Activated T-cell treated with anti-CD3 and anti-CD28 coated beads for 4 hours (primary cell): ENCODE data around the gene ALKBH2.

Source experiments
- DNase-seq: peaks from one replicate; pipeline ENCODE4 v3.0.0-alpha.2; 2020

The ALKBH2 gene

GRCh38 chr12:109093022-109093918 is at the start of gene ALKBH2:
Gene ALKBH2 (minus strand): TSS chr12:109093472. CDS start chr12:109092786, 686 bp downstream.
- DNase-seq, result peak; percentile 89

GRCh38 chr12:109140560-109140959 is 47.3 kb upstream of the ALKBH2 start:
- no peak for DNase-seq

GRCh38 chr12:109139791-109140190 is 46.5 kb upstream of the ALKBH2 start:
- no peak for DNase-seq

DNA sequence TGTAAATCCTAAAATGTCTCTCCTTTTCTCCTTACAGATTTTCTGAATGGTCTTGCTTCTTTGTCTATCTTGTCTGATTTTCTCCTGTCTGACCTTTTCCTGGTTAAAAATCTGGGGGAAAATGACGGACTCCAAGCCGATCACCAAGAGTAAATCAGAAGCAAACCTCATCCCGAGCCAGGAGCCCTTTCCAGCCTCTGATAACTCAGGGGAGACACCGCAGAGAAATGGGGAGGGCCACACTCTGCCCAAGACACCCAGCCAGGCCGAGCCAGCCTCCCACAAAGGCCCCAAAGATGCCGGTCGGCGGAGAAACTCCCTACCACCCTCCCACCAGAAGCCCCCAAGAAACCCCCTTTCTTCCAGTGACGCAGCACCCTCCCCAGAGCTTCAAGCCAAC is 46.1 kb upstream of the ALKBH2 start:
- DNase-seq, result no peak

DNA sequence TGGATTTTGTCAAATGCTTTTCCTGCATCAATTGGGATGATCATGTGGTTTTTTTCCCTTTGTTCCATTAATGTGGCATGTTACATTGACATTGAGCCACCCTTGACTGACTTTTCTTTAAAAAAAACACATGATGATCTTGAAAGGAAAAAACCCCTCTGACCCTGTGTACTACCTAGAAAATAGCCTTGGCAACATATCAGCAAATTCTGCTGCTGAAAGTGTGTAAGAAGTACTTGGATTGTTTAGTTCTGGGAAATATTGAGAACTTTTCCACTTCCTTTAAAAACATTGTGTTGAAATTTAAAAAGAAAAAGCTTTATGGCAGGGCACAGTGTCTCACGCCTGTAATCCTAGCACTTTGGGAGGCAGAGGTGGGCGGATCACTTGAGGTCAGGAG is 43.8 kb upstream of the ALKBH2 start:
- no peak for DNase-seq

DNA sequence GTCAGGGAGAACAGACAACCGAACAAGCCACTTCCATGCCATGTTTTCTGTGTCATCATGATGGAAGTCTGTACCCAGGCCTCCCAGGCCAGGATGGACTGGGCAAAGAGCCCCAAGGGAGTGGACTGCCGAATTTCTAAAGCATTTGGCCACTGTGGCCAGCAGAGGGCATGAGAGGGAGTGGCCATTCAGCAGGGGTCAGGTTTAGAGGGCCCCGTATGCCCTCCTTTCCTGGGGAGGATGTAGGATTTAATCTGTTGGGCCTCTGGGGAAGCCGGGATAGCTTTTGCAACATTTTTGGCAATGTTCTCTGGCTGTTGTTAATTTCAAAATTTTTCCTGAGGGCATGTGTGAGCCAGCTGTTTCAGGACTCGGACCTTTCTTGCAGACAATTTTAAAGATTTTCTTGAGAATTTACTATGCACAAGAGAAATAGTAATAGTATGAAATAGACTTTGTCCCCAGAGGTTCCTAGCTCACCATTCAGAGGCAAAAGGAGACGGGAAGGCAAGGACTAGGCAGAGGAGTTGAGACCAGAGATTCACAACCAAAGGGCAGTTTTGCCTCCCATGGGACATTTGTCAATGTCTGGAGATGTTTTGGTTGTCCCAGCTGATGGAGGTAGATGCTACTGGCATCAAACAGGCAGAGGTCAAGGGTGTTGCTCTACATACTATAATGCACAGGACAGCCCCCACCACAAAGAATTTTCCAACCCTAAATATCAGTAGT is 41.1 kb upstream of the ALKBH2 start:
- DNase-seq, result no peak

- no peak for DNase-seq
These were observed 38.1 kb upstream of the ALKBH2 start for GRCh38 chr12:109131154-109132050.

- no peak for DNase-seq
These were observed 37.3 kb upstream of the ALKBH2 start for GRCh38 chr12:109130297-109131153.

- DNase-seq, result no peak
These were observed 34.4 kb upstream of the ALKBH2 start for GRCh38 chr12:109127533-109128242.

- no peak for DNase-seq
These were observed 33.5 kb upstream of the ALKBH2 start for GRCh38 chr12:109126784-109127183.

DNA sequence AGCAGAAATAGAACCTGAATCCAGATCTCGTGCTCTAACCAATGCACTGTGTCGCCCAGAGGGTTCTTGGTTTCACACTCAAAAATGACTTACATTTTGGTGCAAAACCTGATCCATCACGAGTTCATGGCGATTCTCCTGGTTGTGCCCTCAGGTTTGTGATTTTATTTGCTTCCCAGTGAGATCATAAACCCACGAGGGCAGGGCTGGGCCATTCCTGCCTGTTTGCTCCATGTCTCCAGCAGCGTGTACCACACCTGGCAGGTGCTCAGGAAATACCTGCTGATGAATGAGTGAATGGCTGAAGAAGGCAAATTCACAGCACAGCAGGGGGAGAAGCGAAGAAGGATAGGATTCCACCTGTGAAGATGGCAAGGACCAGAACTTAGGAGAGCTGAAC is 32.5 kb upstream of the ALKBH2 start:
- no peak for DNase-seq

DNA sequence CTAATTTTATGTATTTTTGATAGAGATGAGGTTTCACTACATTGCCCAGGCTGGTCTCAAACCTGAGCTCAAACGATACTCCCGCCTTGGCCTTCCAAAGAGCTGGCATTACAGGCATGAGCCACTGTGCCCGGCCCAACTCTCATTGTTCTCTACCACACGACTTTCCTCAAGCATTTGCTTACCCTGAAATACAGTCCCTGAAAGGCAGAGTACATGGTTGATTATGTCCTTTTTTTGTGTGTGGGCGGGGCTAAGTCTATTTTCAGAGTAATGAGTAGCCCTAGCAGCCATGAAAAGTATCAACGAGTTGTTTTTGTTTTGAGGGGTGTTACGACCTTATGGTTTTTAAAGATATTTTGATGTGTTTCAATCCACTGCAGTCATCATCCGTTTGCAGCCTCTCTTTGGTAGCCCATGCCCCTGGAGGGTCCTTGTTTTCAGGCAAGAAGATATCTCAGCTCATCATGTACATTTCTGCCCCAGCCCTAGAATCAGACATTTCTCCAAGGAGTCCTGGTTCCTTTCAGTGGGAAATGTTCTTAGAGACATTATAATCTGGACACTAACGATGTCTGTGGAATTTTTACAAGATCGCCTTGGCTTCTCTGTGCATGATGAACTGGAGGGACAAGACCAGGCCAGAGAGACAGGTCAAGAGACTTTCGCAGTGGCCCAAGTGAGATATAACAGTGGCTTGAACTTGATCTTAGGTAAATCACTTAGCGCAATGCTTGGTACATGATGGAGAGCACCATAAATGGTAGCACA is 31.8 kb upstream of the ALKBH2 start:
- DNase-seq, result no peak

DNA sequence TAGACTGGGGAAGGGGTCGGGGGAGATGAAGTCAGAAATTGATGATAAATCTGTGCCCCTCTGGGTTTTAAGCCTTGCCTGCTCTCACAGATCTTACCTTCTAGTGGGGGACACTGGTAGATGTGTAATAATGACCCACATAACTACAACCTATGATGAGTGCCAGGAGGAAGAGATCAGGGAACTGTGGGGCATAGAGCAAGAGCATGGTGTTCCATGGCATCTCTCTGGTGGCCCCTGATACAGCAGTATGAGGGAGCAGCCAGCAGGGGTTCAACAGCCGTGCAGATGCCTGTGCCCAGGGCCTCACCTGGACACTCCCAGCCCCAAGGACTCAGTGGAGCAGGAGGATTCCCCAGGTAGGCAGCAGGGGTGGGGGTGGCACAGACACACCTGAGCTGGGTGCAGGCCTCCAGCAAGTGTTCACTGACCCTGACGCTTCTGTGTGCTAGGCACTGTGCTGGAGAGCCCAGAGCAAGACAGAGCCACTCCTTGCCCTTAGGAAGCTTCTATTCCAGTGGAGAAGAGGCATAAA is 28.1 kb upstream of the ALKBH2 start:
- DNase-seq, result no peak

GRCh38 chr12:109120557-109120956 is 27.3 kb upstream of the ALKBH2 start:
- no peak for DNase-seq

DNA sequence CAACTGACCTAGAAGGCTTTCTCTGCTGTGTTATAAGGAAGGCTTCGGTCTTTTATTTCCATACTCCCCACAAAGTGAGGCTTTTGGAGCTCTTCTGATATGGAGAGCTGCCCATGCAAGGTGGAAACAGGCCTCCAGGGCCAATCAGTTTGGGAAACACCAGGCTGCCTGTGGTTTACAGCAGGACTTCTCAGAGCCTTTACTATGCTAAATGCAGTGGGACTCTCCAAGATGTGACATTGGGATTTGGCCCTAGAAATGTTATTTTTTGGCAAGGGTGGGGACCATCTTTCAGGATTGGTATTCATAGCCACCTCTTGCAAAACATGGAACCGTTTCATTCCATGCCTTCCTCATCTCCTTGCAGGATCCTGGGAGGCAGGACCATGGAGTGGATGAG is 26.8 kb upstream of the ALKBH2 start:
- no peak for DNase-seq

- no peak for DNase-seq
These were observed 23.3 kb upstream of the ALKBH2 start for GRCh38 chr12:109116611-109116949.

- DNase-seq, result no peak
These were observed 22.7 kb upstream of the ALKBH2 start, which contains the start of gene ACACB for GRCh38 chr12:109115758-109116610. Gene ACACB (plus strand): TSS chr12:109116587. CDS start chr12:109139406, 22,819 bp downstream.

- DNase-seq, result no peak
These were observed 22.1 kb upstream of the ALKBH2 start for GRCh38 chr12:109115404-109115757.

- DNase-seq, result no peak
These were observed 21.4 kb upstream of the ALKBH2 start for GRCh38 chr12:109114644-109115043.
